Mammary epithelial cell (primary cell): ENCODE measurements around the gene BMP6.

Source experiments
- CTCF ChIP-seq, 2 donors: IDR thresholded peaks in 1 of 2; conservative IDR thresholded peaks in 1 of 2; 2 replicates each; pipeline ENCODE4 v1.5.1; 2011 to 2012; ENCODE audit warnings: inconsistent platforms in 2 of 2, low read length in 2 of 2, mild to moderate bottlenecking in 2 of 2, control low read depth in 1 of 2, low read depth in 1 of 2; ENCODE audit not compliant: insufficient read depth in 1 of 2; ENCODE audit errors: extremely low read depth in 1 of 2
- EZH2 ChIP-seq: IDR thresholded peaks from 2 replicates; pipeline ENCODE4 v1.6.1; 2012; ENCODE audit warnings: low read length, inconsistent platforms, borderline replicate concordance

- TF ChIP-seq CTCF (conservative IDR thresholded peaks at IDR 0.05 in 1 of 2, IDR thresholded peaks at IDR 0.05 in 1 of 2; ENCODE audit: extremely low read depth in 1 of 2, insufficient read depth in 1 of 2, low read depth in 1 of 2, low read length in 2 of 2) (no peak), EZH2 (no peak)
Observed at GRCh38 chr6:7732228-7732627, 6.3 kb downstream of the BMP6 start.
